Measurements from ENCODE around the gene NUAK1.

- TF ChIP-seq CTCF (IDR thresholded peaks at IDR 0.05; ENCODE audit: insufficient read depth, low read length, poor library complexity, severe bottlenecking) (no peak), EZH2phosphoT487 (conservative IDR thresholded peaks at IDR 0.05; ENCODE audit: low read length) (no peak)
These were observed 16.8 kb downstream of the NUAK1 start for GRCh38 chr12:106122004-106122403.

All from SU-DHL-6 (cell line).